K562 (cell line): ENCODE measurements around the gene WDR31. TPM values are rescaled to one million over a fixed set of nuclear protein-coding genes. Genes with fewer than 3 reads are reported as not detected.

Source experiments
- CCAR2 ChIP-seq: fragments of 200-400 bp; formaldehyde crosslinking; IDR thresholded peaks from 2 replicates; pipeline ENCODE4 v1.6.1; 2017; ENCODE audit warnings: mild to moderate bottlenecking, low read depth, low read length
- FUS ChIP-seq: fragments of 200-400 bp; formaldehyde crosslinking; optimal IDR thresholded peaks from 2 replicates; pipeline ENCODE3; 2017; ENCODE audit warnings: low read depth, low read length
- MGA ChIP-seq: fragments of 450-650 bp; IDR thresholded peaks from 2 replicates; pipeline ENCODE4 v1.6.1; 2016; ENCODE audit warnings: mild to moderate bottlenecking, moderate library complexity
- MITF ChIP-seq: IDR thresholded peaks from 2 replicates; pipeline ENCODE4 v1.6.1; 2014; ENCODE audit warnings: antibody characterized with exemption
- PKNOX1 ChIP-seq: fragments of 450-650 bp; IDR thresholded peaks from 2 replicates; pipeline ENCODE4 v1.6.1; 2016
- RAD51 ChIP-seq: fragments of 450-650 bp; IDR thresholded peaks from 2 replicates; pipeline ENCODE4 v1.7.1; 2016; ENCODE audit warnings: low read depth, mild to moderate bottlenecking, borderline replicate concordance
- RUNX1 ChIP-seq: sonication (generic); IDR thresholded peaks from 2 replicates; pipeline ENCODE4 v1.6.1; 2016; ENCODE audit warnings: antibody characterized with exemption, low read depth
- TSHZ1 ChIP-seq: fragments of 250-450 bp; sonication (Bioruptor Pico); IDR thresholded peaks from 2 replicates; pipeline ENCODE4 v1.4.0; 2020; ENCODE audit warnings: mild to moderate bottlenecking, moderate library complexity
- ZBTB17 ChIP-seq: fragments of 450-650 bp; formaldehyde crosslinking; IDR thresholded peaks from 2 replicates; pipeline ENCODE4 v1.4.0; 2020; ENCODE audit warnings: mild to moderate bottlenecking
- ZFX ChIP-seq: sonication (generic); formaldehyde crosslinking; IDR thresholded peaks from 2 replicates; pipeline ENCODE4 v1.8.0; 2022; ENCODE audit warnings: mild to moderate bottlenecking, missing genetic modification reagents, moderate library complexity
- ZNF232 ChIP-seq: sonication (generic); formaldehyde crosslinking; IDR thresholded peaks from 2 replicates; pipeline ENCODE4 v1.8.0; 2022; ENCODE audit warnings: mild to moderate bottlenecking, missing genetic modification reagents
- polyA plus RNA-seq, 8 experiments: library from polyadenylated mRNA; depleted of rRNA in 4 of 8; stranded (reverse) in 5 of 8; unstranded in 3 of 8; fragments of >200 nt; fragmentation: Nextera tagmentation in 2 of 8; fragmentation: Illumina TruSeq in 1 of 8; extraction: Ambion mirVana in 2 of 8; extraction: Trizol in 1 of 8; gene quantifications; 2 replicates each; pipeline versions ENCODE4 v1.2.1 to v1.2.3, GENCODE V29; 2011 to 2014; ENCODE audit warnings: inconsistent platforms in 1 of 8, missing spikeins in 1 of 8
- total RNA-seq, 7 experiments: library from RNA; depleted of rRNA in 6 of 7; stranded (reverse); fragments of >200 nt in 6 of 7; fragmentation: Illumina TruSeq in 2 of 7; extraction: Trizol in 2 of 7; gene quantifications; 2 replicates each; pipeline versions ENCODE4 v1.2.1 to v1.2.3, GENCODE V29; 2011 to 2021; ENCODE audit warnings: low replicate concordance in 1 of 7

Gene WDR31
- total and polyA plus RNA-seq, 9 of the 15 experiments (the other 6 are each of a cell fraction or from before 2014, with no cell fraction given): 0.35 to 1.8 (median 0.95) TPM

- TF ChIP-seq MITF (peak; percentile 24; the same call in 1 of the 2 replicates), CCAR2 (no peak), FUS (no peak), ZNF232 (CRISPR knock-in tag) (no peak), PKNOX1 (peak; percentile 76), RAD51 (peak; percentile 60; the same call in 1 of the 2 replicates), ZFX (CRISPR knock-in tag) (peak; percentile 72), TSHZ1 (CRISPR knock-in tag) (no peak), ZBTB17 (CRISPR knock-in tag) (peak; percentile 98), MGA (peak; percentile 38), RUNX1 (no peak)
Observed at GRCh38 chr9:113343732-113344231, 3.7 kb upstream of the WDR31 start (continued).
